HTR-8/SVneo (cell line): ENCODE data around the gene CXCR5.

ENCODE experiments used
- DNase-seq: peaks from one replicate; pipeline ENCODE4 v3.0.0; 2011; ENCODE audit warnings: low spot score, mixed read lengths; ENCODE audit not compliant: insufficient read length
- FAIRE-seq: peaks from 2 replicates; lab custom pipeline; 2011; peaks lifted over from hg19 to GRCh38; lab: Jason Lieb, UNC

The CXCR5 gene

GRCh38 chr11:118911113-118911879 lies 27.6 kb downstream of the CXCR5 start:
- FAIRE-seq (peak; percentile 16), DNase-seq (no peak)

- peak; percentile 95 for FAIRE-seq
These were observed 28.4 kb downstream of the CXCR5 start for GRCh38 chr11:118911880-118912741.

GRCh38 chr11:118912742-118913410 lies 29.2 kb downstream of the CXCR5 start:
- FAIRE-seq (no peak), DNase-seq (no peak)

More at GRCh38 chr11:118911880-118912741, 28.4 kb downstream of the CXCR5 start:
- peak; percentile 81 for DNase-seq

GRCh38 chr11:118913411-118914125 lies 29.9 kb downstream of the CXCR5 start:
- DNase-seq, result no peak
- peak; percentile 68 for FAIRE-seq

- DNase-seq (no peak), FAIRE-seq (peak; percentile 52)
These were observed 30.7 kb downstream of the CXCR5 start for GRCh38 chr11:118914178-118914918.

DNA sequence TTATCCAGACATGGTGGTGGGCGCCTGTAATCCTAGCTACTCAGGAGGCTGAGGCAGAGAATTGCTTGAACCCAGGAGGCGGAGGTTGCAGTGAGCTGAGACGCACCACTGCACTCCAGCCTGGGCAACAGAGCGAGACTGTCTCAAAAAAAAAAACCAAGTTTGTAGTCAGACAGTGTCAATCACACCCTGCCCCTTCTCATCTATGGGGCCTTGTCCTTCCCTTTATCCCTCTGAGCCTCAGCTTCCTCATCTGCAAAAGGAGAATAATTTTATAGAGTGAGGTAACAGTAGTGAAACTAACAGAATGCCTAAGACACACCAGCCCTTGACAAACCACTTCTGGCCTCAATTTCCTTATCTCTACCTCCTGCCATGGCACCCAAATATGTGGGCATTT lies 31.3 kb downstream of the CXCR5 start:
- no peak for DNase-seq
- FAIRE-seq, result no peak

DNA sequence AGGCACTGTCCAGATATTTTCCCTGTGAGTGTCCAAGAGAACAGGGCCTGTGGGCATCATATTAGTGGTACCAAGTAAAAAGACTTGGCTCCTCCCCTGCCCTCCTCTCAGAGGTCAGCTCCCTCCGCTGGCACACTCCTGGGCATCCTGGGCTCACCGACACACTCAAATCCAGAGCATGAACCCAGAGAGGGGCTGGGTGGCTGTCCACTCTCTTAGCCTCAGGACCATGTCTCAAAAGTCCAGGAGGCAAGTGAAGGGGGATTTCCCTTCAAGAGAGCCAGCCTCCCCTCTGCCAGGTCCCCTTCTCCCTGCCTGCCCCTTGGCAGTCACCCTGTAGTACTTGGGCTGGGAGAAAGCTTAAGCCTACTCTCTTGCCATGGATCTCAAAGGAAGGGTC lies 31.7 kb downstream of the CXCR5 start:
- DNase-seq (no peak), FAIRE-seq (no peak)

- DNase-seq, result no peak
- FAIRE-seq, result no peak
These were observed 32.5 kb downstream of the CXCR5 start for GRCh38 chr11:118915941-118916841.

DNA sequence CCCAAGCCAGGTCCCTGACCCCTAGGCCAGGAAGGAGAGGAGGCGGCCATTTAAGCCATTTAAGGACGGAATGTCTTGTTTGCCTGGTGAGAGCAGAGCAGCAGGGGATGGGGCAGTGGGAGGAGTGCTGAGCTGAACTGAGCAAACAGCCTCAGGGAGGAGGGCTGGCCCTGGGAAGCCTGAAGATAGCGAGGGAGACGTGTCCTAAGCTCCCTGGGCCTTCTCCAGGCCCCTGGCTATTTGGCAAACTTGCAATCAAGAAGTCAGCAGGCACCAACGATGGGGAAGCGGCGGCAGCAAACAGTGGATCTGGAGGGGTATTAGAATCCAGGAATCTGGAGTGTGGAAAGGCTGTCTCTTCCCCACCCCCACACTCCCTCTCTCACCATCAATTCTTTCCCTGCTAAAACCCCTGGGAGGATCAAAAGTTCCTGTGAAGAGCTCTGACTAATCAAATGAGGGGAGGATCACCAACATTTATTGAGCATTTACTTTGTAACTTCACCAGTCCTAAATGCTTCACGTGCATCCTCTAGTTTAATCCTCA lies 33.2 kb downstream of the CXCR5 start:
- FAIRE-seq, result no peak

DNA sequence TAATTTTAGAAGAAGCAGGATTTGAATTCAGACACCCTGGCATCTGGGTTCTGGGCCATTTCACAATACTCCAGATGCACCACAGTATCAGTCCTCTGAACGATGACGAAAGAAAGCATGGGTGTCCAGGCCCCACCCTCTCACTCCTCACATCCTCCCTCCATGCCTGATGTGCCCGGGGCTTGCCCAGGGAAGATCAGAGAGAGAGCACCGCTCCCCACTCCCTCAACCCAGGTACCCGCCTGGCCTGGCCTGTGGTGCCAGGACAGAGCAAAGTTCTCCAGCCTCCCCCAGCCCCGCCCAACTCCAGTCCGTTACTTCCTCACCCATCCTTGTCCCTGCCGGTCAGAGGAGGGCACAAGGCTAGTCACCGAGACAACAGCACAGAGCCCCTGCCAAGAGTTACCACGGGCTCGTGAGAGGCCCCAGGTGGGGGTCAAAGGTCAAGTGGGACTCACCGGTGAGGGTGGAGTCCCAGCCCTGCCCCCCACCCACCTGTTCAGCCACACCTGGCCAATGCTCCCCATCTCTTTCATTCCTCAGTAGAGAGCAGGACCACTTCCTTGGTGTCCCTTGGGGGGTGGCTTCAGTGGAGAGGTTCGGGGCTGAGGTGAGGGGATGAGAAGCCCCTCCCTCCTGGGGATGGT lies 33.9 kb downstream of the CXCR5 start:
- DNase-seq (no peak), FAIRE-seq (peak; percentile 63)

More for the DNA sequence above, 33.2 kb downstream of the CXCR5 start:
- DNase-seq, result no peak

DNA sequence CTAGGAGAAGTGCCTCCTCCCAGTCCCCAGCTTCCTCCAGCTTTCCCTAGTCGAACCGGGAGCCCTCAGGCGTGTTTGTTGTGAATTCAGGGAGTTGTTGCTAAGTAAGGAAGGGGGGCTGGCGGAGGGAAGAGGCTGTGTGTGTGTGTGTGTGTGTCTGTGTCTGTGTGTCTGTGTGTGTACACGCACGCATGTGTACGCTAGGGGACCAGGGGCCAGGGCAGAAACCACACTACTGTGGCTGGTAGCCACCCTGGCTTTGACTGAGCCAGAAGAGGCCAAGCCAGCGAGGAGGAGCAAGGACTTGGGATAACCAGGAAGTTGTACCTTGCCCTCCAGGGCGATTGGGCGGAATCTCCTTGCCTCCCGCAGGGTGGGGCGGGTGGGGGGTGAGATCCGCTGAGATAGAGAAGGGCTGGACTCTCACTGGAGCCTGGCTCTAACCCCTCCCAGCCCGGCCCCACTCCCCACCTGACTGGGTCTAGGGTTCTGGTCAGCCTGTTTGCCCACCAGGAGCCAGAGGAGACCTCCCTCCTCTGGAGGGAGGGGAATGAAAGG lies 34.5 kb downstream of the CXCR5 start:
- DNase-seq, result no peak

GRCh38 chr11:118918686-118919280 lies 35.1 kb downstream of the CXCR5 start:
- DNase-seq (no peak), FAIRE-seq (no peak)

More for the DNA sequence above, 34.5 kb downstream of the CXCR5 start:
- no peak for FAIRE-seq

- peak; percentile 69 for FAIRE-seq
These were observed 37.6 kb downstream of the CXCR5 start for GRCh38 chr11:118921121-118921928.

DNA sequence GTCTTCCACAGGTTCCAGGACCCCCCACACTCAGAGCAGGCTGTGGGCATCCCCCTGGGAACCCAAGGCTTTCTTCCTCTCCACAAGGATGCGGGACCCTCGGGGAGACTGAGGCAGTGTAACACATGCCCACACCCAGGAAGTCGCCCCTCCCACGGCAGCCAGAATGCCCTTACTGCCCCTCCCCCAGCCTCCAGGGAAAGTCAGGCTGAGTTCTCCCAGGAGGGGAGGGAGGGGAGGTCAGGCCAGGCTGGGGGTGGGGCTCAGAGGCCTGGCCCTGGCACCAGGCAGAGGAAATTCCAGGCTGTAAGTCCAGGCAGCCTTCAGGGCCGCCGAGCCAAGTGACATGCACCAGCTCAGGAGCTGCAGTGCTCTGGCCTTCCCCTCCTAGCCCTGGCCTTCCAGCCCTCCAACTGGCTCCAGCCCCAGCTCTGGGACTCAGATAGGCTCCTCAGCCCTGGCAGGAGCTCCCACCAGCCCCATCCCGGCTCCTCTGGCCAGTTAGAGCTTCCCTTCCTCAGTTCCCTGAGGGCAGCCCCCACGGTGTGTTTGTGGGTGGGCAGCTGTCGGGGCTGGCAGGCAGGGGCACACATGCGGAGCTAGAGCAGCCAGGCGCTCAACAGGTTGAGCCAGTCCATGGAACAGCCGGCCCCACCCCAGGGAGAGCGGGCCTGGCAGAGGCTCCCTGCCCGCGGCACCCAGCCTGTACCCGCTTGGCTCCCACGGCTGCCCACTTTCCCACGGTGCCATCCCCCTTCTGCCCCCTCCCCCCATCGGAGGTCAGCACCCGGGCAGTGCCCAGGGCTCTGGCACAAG lies 38.4 kb downstream of the CXCR5 start:
- DNase-seq (peak; percentile 76), FAIRE-seq (peak; percentile 74)

More at GRCh38 chr11:118921121-118921928, 37.6 kb downstream of the CXCR5 start:
- no peak for DNase-seq
